Astrocyte (in vitro differentiated cells and primary cell): Measurements from ENCODE around the gene TSPAN32.

ENCODE experiments used
- EZH2 ChIP-seq: IDR thresholded peaks from 2 replicates; pipeline ENCODE4 v1.6.1; 2012; ENCODE audit warnings: mild to moderate bottlenecking, low read length, inconsistent platforms; ENCODE audit not compliant: insufficient read depth
- TF ChIP-seq, protein P1 (sequence below): IDR thresholded peaks from 2 replicates; pipeline ENCODE4 v1.5.1; 2011; ENCODE audit warnings: low read depth, mild to moderate bottlenecking, inconsistent platforms, low read length, moderate library complexity; ENCODE audit not compliant: insufficient read depth

DNA sequence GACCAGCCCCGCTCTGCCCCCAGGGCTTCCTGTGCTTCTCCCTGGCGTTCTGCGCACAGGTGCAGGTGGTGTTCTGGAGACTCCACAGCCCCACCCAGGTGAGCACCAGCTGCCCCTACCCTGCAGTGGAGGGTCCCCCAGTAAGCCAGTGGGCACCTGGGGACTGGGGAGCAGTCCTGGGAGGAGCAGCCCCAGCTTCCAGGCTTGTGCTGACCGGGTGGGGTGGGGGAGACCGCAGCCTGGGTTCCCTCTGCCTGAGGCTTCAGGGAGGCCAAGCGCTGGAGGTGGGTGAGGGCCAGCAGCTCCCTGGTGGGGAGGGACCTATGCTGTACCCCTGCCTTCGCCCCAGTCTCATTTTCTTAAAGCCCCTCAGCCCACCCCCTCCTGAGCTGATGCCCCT lies 6.9 kb downstream of the TSPAN32 start:
- TF ChIP-seq, protein P1, sequence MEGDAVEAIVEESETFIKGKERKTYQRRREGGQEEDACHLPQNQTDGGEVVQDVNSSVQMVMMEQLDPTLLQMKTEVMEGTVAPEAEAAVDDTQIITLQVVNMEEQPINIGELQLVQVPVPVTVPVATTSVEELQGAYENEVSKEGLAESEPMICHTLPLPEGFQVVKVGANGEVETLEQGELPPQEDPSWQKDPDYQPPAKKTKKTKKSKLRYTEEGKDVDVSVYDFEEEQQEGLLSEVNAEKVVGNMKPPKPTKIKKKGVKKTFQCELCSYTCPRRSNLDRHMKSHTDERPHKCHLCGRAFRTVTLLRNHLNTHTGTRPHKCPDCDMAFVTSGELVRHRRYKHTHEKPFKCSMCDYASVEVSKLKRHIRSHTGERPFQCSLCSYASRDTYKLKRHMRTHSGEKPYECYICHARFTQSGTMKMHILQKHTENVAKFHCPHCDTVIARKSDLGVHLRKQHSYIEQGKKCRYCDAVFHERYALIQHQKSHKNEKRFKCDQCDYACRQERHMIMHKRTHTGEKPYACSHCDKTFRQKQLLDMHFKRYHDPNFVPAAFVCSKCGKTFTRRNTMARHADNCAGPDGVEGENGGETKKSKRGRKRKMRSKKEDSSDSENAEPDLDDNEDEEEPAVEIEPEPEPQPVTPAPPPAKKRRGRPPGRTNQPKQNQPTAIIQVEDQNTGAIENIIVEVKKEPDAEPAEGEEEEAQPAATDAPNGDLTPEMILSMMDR = no peak
- no peak for TF ChIP-seq EZH2
